ENCODE results near the gene GET4. TPM values are rescaled to one million over a fixed set of nuclear protein-coding genes. Genes with fewer than 3 reads are reported as not detected.

The GET4 gene
- total RNA-seq, 2 experiments from 2014 or later: 84.4 to 96.4 TPM

- ChIA-PET POLR2A (no interaction called here), CTCF (interaction anchor here (1.1 kb wide), 1 partner anchor 169 kb away, joined by 3 read pairs; no protein-coding TSS in a partner anchor)
- DNase-seq (no peak), ATAC-seq (ENCODE audit: poor library complexity) (no peak)
- no peaks in the 10 kb centered on the region for H3K9me3 Mint-ChIP-seq
- H3K36me3 Mint-ChIP-seq (ENCODE audit: low read depth): peaks cover 50% of the 10 kb centered on the region
- intact Hi-C loops (cut with DNase I, micrococcal nuclease): no loop called here
- H3K27ac ChIP-seq (ENCODE audit: low read depth in 1 of 2, low read length in 2 of 2): no peak overlapping the region
- H3K9me3 ChIP-seq (ENCODE audit: control insufficient read depth in 1 of 2, insufficient read depth in 1 of 2, low read length in 2 of 2): no peaks in the 10 kb centered on the region
- no peak overlapping the region for H3K4me3 Mint-ChIP-seq
- H3K27me3 ChIP-seq (ENCODE audit: control insufficient read depth in 1 of 2, insufficient read depth in 2 of 2, low read length in 2 of 2): no peaks in the 10 kb centered on the region
- H3K36me3 ChIP-seq (ENCODE audit: insufficient read depth, low read length): peaks cover 56% of the 10 kb centered on the region
- H3K27me3 Mint-ChIP-seq: no peaks in the 10 kb centered on the region
- H3K4me3 ChIP-seq (ENCODE audit: low read length): no peak overlapping the region
- H3K27ac Mint-ChIP-seq: no peak overlapping the region
- H3K4me1 ChIP-seq (ENCODE audit: insufficient read depth, low read length): peaks cover 6% of the 10 kb centered on the region
- H3K4me1 Mint-ChIP-seq (ENCODE audit: low read depth): no peaks in the 10 kb centered on the region
- TF ChIP-seq, protein P1, sequence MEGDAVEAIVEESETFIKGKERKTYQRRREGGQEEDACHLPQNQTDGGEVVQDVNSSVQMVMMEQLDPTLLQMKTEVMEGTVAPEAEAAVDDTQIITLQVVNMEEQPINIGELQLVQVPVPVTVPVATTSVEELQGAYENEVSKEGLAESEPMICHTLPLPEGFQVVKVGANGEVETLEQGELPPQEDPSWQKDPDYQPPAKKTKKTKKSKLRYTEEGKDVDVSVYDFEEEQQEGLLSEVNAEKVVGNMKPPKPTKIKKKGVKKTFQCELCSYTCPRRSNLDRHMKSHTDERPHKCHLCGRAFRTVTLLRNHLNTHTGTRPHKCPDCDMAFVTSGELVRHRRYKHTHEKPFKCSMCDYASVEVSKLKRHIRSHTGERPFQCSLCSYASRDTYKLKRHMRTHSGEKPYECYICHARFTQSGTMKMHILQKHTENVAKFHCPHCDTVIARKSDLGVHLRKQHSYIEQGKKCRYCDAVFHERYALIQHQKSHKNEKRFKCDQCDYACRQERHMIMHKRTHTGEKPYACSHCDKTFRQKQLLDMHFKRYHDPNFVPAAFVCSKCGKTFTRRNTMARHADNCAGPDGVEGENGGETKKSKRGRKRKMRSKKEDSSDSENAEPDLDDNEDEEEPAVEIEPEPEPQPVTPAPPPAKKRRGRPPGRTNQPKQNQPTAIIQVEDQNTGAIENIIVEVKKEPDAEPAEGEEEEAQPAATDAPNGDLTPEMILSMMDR (IDR thresholded peaks at IDR 0.05): no peak
Measured at GRCh38 chr7:896346-897075, 20.2 kb downstream of the GET4 start.

GRCh38 chr7:897086-897485, 20.7 kb downstream of the GET4 start:
- H3K4me1 Mint-ChIP-seq (ENCODE audit: low read depth): no peaks in the 10 kb centered on the region
- DNase-seq: no peak
- H3K27me3 ChIP-seq (ENCODE audit: control insufficient read depth in 1 of 2, insufficient read depth in 2 of 2, low read length in 2 of 2): no peaks in the 10 kb centered on the region
- ChIA-PET CTCF (interaction anchor here (1.1 kb wide), 1 partner anchor 169 kb away, joined by 3 read pairs; no protein-coding TSS in a partner anchor), POLR2A (no interaction called here)
- intact Hi-C loops (cut with DNase I, micrococcal nuclease): no loop called here
- ATAC-seq (ENCODE audit: poor library complexity): no peak
- H3K4me1 ChIP-seq (ENCODE audit: insufficient read depth, low read length): peaks cover 6% of the 10 kb centered on the region
- H3K36me3 ChIP-seq (ENCODE audit: insufficient read depth, low read length): peaks cover 51% of the 10 kb centered on the region
- H3K4me3 ChIP-seq (ENCODE audit: low read length): no peak overlapping the region
- H3K27ac Mint-ChIP-seq: no peak overlapping the region
- H3K9me3 Mint-ChIP-seq: no peaks in the 10 kb centered on the region
- peaks cover 47% of the 10 kb centered on the region for H3K36me3 Mint-ChIP-seq (ENCODE audit: low read depth)
- no peaks in the 10 kb centered on the region for H3K27me3 Mint-ChIP-seq
- no peak overlapping the region for H3K27ac ChIP-seq (ENCODE audit: low read depth in 1 of 2, low read length in 2 of 2)
- TF ChIP-seq, protein P1 (IDR thresholded peaks at IDR 0.05): no peak
- no peak overlapping the region for H3K4me3 Mint-ChIP-seq
- H3K9me3 ChIP-seq (ENCODE audit: control insufficient read depth in 1 of 2, insufficient read depth in 1 of 2, low read length in 2 of 2): no peaks in the 10 kb centered on the region

DNA sequence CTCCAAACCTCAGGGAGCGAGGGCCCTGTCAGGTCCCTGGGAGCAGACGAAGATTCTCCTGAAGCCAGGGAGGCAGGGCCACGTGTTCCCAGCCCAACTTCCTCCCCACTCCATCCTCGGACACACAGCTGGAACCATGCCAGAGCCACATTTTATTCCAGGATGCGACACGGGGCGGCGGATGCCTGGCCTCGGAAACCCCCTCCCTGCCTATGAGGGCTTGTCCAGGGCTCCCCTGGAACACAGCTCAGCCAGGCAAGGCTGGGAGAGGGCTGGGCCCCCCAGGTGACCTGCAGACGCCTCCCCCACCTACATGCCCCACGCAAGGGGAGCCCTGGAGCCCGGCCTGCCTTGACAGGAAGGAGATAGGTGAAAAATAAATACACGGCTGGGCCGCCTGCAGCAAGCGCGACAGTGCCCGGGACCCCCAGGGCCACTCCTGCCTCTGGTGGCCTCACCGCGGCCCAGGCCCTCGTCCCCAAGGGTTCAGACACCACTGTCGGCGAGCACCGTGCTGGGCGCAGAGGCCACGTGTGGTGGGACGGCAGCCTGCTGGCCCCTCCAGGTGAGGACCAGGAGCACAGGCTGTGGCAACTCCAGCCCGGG, 21.5 kb downstream of the GET4 start:
- Histone ChIP-seq H3K36me3 (ENCODE audit: insufficient read depth, low read length) (peaks cover 46% of the 10 kb centered on the region), H3K27me3 (ENCODE audit: control insufficient read depth in 1 of 2, insufficient read depth in 2 of 2, low read length in 2 of 2) (no peaks in the 10 kb centered on the region), H3K9me3 (ENCODE audit: control insufficient read depth in 1 of 2, insufficient read depth in 1 of 2, low read length in 2 of 2) (no peaks in the 10 kb centered on the region), H3K4me1 (ENCODE audit: insufficient read depth, low read length) (peaks cover 6% of the 10 kb centered on the region), H3K27ac (ENCODE audit: low read depth in 1 of 2, low read length in 2 of 2) (no peak overlapping the region), H3K4me3 (ENCODE audit: low read length) (no peak overlapping the region)
- intact Hi-C loops (cut with DNase I, micrococcal nuclease): no loop called here
- POLR2A ChIA-PET: interaction anchor here (1.4 kb wide), 1 partner anchor 25 kb away, joined by 3 read pairs; no protein-coding TSS in a partner anchor
- TF ChIP-seq, protein P1 (IDR thresholded peaks at IDR 0.05): no peak
- H3K4me3 Mint-ChIP-seq: no peak overlapping the region
- CTCF ChIA-PET: interaction anchor here (1.1 kb wide), 1 partner anchor 168 kb away, joined by 3 read pairs; no protein-coding TSS in a partner anchor
- H3K27me3 Mint-ChIP-seq: peaks cover 6% of the 10 kb centered on the region
- peaks cover 39% of the 10 kb centered on the region for H3K36me3 Mint-ChIP-seq (ENCODE audit: low read depth)
- no peak overlapping the region for H3K27ac Mint-ChIP-seq
- DNase-seq: no peak
- no peaks in the 10 kb centered on the region for H3K9me3 Mint-ChIP-seq
- no peak for ATAC-seq (ENCODE audit: poor library complexity)
- H3K4me1 Mint-ChIP-seq (ENCODE audit: low read depth): no peaks in the 10 kb centered on the region

Measured in CD4-positive, alpha-beta T cell (primary cell).